IMR-90 (cell line): ENCODE measurements around the gene MAEA. TPM values are rescaled to one million over a fixed set of nuclear protein-coding genes. Genes with fewer than 3 reads are reported as not detected.
"Not testable (repeated sequence)": the region's sequence is repeated elsewhere in the genome, so short reads cannot be mapped to it uniquely, and the experiment has no call there.

Experiments used
- ATAC-seq: fragments of 200-7000 bp; cut with Tn5 transposase; 2 replicates; pipeline ENCODE4 v1.9.1; 2020; ENCODE audit warnings: low read depth, mild to moderate bottlenecking, moderate library complexity
- BruUV-seq: library from RNA; stranded (reverse); fragments of 400-500 nt; replicated peaks from 2 replicates; lab custom pipeline; 2021; lab: Mats Ljungman, UMichigan
- CTCF ChIA-PET: fragments of 300-600 bp; formaldehyde crosslinking; extraction: SDS; loops from one replicate; lab custom pipeline; 2021; ENCODE audit warnings: antibody characterized with exemption; lab: Yijun Ruan, JAX
- POLR2A ChIA-PET: fragments of 300-600 bp; sonication (Branson Sonifier 250); formaldehyde crosslinking; loops from one replicate; lab custom pipeline; 2022; ENCODE audit warnings: antibody characterized with exemption; ENCODE audit not compliant: unreplicated experiment; lab: Charles Lee
- DNase-seq: peaks from one replicate; pipeline ENCODE4 v3.0.0; 2013
- H2AFZ ChIP-seq: replicated peaks from 2 replicates; pipeline ENCODE3; 2013; ENCODE audit warnings: low read length, mild to moderate bottlenecking; ENCODE audit not compliant: poor library complexity
- H2AK5ac ChIP-seq: 2 replicates; pipeline ENCODE4 v1.6.1; 2013; ENCODE audit warnings: low read depth, low read length, inconsistent platforms
- H2AK9ac ChIP-seq: replicated peaks from 2 replicates; pipeline ENCODE3; 2013; ENCODE audit warnings: mild to moderate bottlenecking, low read depth, low read length, moderate library complexity; ENCODE audit not compliant: poor library complexity
- H2BK120ac ChIP-seq: 2 replicates; pipeline ENCODE4 v1.6.1; 2013; ENCODE audit warnings: low read depth, low read length, inconsistent platforms
- H2BK15ac ChIP-seq: 3 replicates; pipeline ENCODE4 v1.6.1; 2013; ENCODE audit warnings: low read depth, low read length, inconsistent platforms
- H2BK20ac ChIP-seq: 2 replicates; pipeline ENCODE4 v1.6.1; 2013; ENCODE audit warnings: low read depth, mild to moderate bottlenecking, inconsistent platforms, low read length, moderate library complexity
- H2BK5ac ChIP-seq: 2 replicates; pipeline ENCODE4 v1.6.1; 2013; ENCODE audit warnings: mild to moderate bottlenecking, low read depth, low read length, inconsistent platforms; ENCODE audit not compliant: poor library complexity, severe bottlenecking
- H3K14ac ChIP-seq: replicated peaks from 2 replicates; pipeline ENCODE4 v1.6.1; 2013; ENCODE audit warnings: low read depth, low read length, inconsistent platforms
- H3K18ac ChIP-seq: 2 replicates; pipeline ENCODE4 v1.6.1; 2013; ENCODE audit warnings: low read depth, low read length, control low read depth
- H3K23ac ChIP-seq: 2 replicates; pipeline ENCODE4 v1.6.1; 2013; ENCODE audit warnings: low read depth, low read length, inconsistent platforms
- H3K27ac ChIP-seq: 2 replicates; pipeline ENCODE4 v1.5.1; 2013; ENCODE audit warnings: mild to moderate bottlenecking, control low read depth, low read length; ENCODE audit not compliant: insufficient read depth
- H3K27me3 ChIP-seq: 2 replicates; pipeline ENCODE4 v1.6.1; 2013; ENCODE audit warnings: low read length; ENCODE audit not compliant: control insufficient read depth, insufficient read depth
- H3K36me3 ChIP-seq: 2 replicates; pipeline ENCODE4 v1.6.1; 2013; ENCODE audit warnings: low read length, mixed read lengths; ENCODE audit not compliant: control insufficient read depth, insufficient read depth
- H3K4ac ChIP-seq: 2 replicates; pipeline ENCODE4 v1.6.1; 2013; ENCODE audit warnings: low read depth, low read length, inconsistent platforms
- H3K4me1 ChIP-seq: 2 replicates; pipeline ENCODE4 v1.6.1; 2013; ENCODE audit warnings: low read length, mixed read lengths; ENCODE audit not compliant: control insufficient read depth, insufficient read depth
- H3K4me2 ChIP-seq: 2 replicates; pipeline ENCODE4 v1.6.1; 2013; ENCODE audit warnings: low read depth, mild to moderate bottlenecking, control low read depth, low read length, moderate library complexity
- H3K4me3 ChIP-seq: 2 replicates; pipeline ENCODE4 v1.5.1; 2013; ENCODE audit warnings: low read depth, mild to moderate bottlenecking, control low read depth, low read length, moderate library complexity; ENCODE audit not compliant: insufficient read depth
- H3K56ac ChIP-seq: 2 replicates; pipeline ENCODE4 v1.6.1; 2013; ENCODE audit warnings: low read length, inconsistent platforms; ENCODE audit not compliant: insufficient read depth; ENCODE audit errors: extremely low read depth
- H3K79me1 ChIP-seq, 2 experiments: 2 replicates each; pipeline ENCODE4 v1.6.1; 2013; ENCODE audit warnings: low read length in 2 of 2, inconsistent platforms in 1 of 2, low read depth in 1 of 2
- H3K9ac ChIP-seq: 2 replicates; pipeline ENCODE4 v1.6.1; 2013; ENCODE audit warnings: low read depth, low read length, control low read depth
- H3K9me1 ChIP-seq: 2 replicates; pipeline ENCODE4 v1.6.1; 2013; ENCODE audit warnings: low read length, inconsistent platforms; ENCODE audit not compliant: insufficient read depth
- H3K9me3 ChIP-seq: 2 replicates; pipeline ENCODE4 v1.6.1; 2013; ENCODE audit warnings: low read length; ENCODE audit not compliant: control insufficient read depth, insufficient read depth
- H4K20me1 ChIP-seq: 2 replicates; pipeline ENCODE4 v1.6.1; 2013; ENCODE audit warnings: low read length, inconsistent platforms; ENCODE audit not compliant: insufficient read depth
- H4K5ac ChIP-seq: 2 replicates; pipeline ENCODE4 v1.6.1; 2013; ENCODE audit warnings: mild to moderate bottlenecking, low read depth, low read length, control low read depth
- H4K8ac ChIP-seq, 2 experiments: 2 replicates each; pipeline ENCODE4 v1.6.1; 2013; ENCODE audit warnings: low read depth in 2 of 2, low read length in 2 of 2, control low read depth in 1 of 2, inconsistent platforms in 1 of 2
- H4K91ac ChIP-seq: 2 replicates; pipeline ENCODE4 v1.6.1; 2013; ENCODE audit warnings: low read depth, low read length, inconsistent platforms; ENCODE audit not compliant: insufficient read depth
- CTCF ChIP-seq: conservative IDR thresholded peaks from 2 replicates; pipeline ENCODE4 v1.5.1; 2012; ENCODE audit warnings: mild to moderate bottlenecking, low read depth, low read length, improper control_type of control experiment
- SMC3 ChIP-seq: fragments of 150-350 bp; IDR thresholded peaks from 2 replicates; pipeline ENCODE4 v1.6.1; 2016; ENCODE audit warnings: low read depth, mild to moderate bottlenecking, antibody characterized with exemption, low read length, moderate library complexity
- WGBS, 2 experiments: methylation state at CpG; one replicate each; pipeline versions ENCODE4 v1.1.5 to v1.1.7; 2013; ENCODE audit warnings: missing lambda C conversion rate in 2 of 2; ENCODE audit not compliant: insufficient read length in 1 of 2; ENCODE audit errors: extremely low coverage in 2 of 2; 5-methylcytosine and 5-hydroxymethylcytosine counted together
- dilution Hi-C: fragments of 300-500 bp; cut with HindIII; formaldehyde crosslinking; loops from one replicate; pipeline ENCODE4 v1.14.3; 2018; ENCODE audit warnings: low sequenced_read_pairs; ENCODE audit not compliant: unreplicated experiment
- in situ Hi-C: fragments of 300-500 bp; cut with MboI; formaldehyde crosslinking; loops from 3 replicates; pipeline ENCODE4 v1.14.3; 2019; ENCODE audit warnings: low sequenced_read_pairs, inconsistent platforms, mixed read lengths
- intact Hi-C: fragments of 100-400 bp; cut with micrococcal nuclease; formaldehyde crosslinking; loops from 2 replicates; pipeline ENCODE4 v1.10.0; 2022
- polyA plus RNA-seq, 3 experiments: library from polyadenylated mRNA; depleted of rRNA; stranded (reverse); fragments of >200 nt; gene quantifications; 2 replicates each; pipeline ENCODE4 v1.2.3, GENCODE V29; 2012; ENCODE audit warnings: low replicate concordance in 1 of 3
- total RNA-seq: library from RNA; depleted of rRNA; stranded (reverse); fragments of >200 nt; gene quantifications from 2 replicates; pipeline ENCODE4 v1.2.3, GENCODE V29; 2012

Gene MAEA
- total and polyA plus RNA-seq, 2 of the 4 experiments (the other 2 are of a cell fraction) = 61.5 to 108 TPM

DNA sequence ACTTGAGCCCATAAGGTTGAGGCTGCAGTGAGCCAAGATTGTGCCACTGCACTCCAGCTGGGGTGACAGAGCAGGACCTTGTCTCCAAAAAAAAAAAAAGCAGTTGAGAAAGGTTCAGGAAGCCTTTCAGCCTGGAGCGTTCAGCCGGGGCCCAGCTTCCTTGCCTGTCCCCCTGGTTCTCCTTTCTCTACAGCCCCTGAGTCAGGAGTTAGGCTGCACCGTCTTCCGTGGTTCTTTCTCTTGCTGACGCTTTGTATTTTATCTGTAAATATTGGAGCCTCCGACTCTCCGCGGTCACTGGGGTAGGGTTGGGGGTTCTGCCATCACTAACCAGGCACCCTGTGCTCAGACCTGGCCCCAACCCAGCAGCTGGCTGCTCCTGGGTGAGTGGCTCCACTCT is 43.6 kb downstream of the MAEA start:
- H2AK5ac ChIP-seq = no peak overlapping the region
- no peak overlapping the region for H3K14ac ChIP-seq
- no peak overlapping the region for H2AK9ac ChIP-seq
- H2BK20ac ChIP-seq = no peak overlapping the region
- no peak overlapping the region for H3K23ac ChIP-seq
- H4K20me1 ChIP-seq = peaks cover 13% of the 10 kb centered on the region
- H3K27me3 ChIP-seq = no peaks in the 10 kb centered on the region
- H3K4me3 ChIP-seq = no peak overlapping the region
- DNase-seq (no peak), ATAC-seq (no peak)
- H3K9me3 ChIP-seq = peaks cover 5% of the 10 kb centered on the region; the same call in 1 of the 2 replicates
- 100% methylated on average over 2 of the region's 8 CpGs; no CpG with 5 or more reads in 1 of the 2 experiments for WGBS, 2 experiments
- H3K18ac ChIP-seq = no peak overlapping the region
- in situ Hi-C loops (no loop called here), intact Hi-C loops (no loop called here), dilution Hi-C loops (no loop called here)
- no peak overlapping the region for H4K5ac ChIP-seq
- BruUV-seq = no TSS peak
- no peak overlapping the region for H2AFZ ChIP-seq
- no peak overlapping the region for H4K91ac ChIP-seq
- CTCF ChIA-PET = no interaction called here
- H3K27ac ChIP-seq = no peak overlapping the region
- H3K36me3 ChIP-seq = peaks cover 68% of the 10 kb centered on the region
- no peak overlapping the region for H3K4ac ChIP-seq
- H3K9me1 ChIP-seq = no peaks in the 10 kb centered on the region
- TF ChIP-seq SMC3 (no peak), CTCF (no peak)
- peaks cover 4% of the 10 kb centered on the region for H3K4me1 ChIP-seq
- H2BK15ac ChIP-seq = no peak overlapping the region
- H3K56ac ChIP-seq = no peak overlapping the region
- H2BK5ac ChIP-seq = no peak overlapping the region
- POLR2A ChIA-PET = no interaction called here
- H4K8ac ChIP-seq = no peak overlapping the region
- H3K9ac ChIP-seq = no peak overlapping the region
- no peak overlapping the region for H3K4me2 ChIP-seq
- H2BK120ac ChIP-seq = no peak overlapping the region
- H3K79me1 ChIP-seq = peaks cover 29 to 55% of the 10 kb centered on the region in 2 experiments

DNA sequence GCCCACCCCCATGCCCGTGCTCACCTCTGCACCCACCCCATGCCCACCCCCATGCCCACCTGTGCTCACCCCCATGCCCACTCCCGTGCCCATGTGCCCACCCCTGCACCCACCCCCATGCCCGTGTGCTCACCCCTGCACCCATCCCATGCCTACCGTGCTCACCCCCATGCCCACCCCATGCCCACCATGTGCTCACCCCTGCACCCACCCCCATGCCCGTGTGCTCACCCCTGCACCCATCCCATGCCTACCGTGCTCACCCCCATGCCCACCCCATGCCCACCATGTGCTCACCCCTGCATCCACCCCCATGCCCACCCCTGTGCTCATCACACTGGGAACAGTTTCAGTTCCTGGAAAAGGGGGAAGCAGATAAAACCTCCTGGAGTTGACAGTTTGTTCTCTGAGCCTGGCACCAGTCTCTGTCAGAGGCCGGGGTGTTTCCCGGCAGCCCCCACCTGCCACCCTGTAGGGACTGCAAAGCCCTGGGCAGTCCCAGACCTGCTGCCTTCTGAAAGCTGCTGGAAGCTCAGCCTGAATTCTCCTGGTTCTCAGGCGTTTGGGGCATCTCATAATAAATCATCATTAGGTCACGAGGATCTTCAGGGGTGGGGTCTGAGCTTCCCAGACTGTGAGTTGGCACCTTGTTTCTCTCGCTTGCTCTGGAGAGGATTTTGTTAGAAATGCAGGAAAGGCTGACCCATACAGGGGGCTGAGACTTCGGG is 44.3 kb downstream of the MAEA start:
- H3K18ac ChIP-seq, H3K23ac ChIP-seq, CTCF ChIA-PET, H4K5ac ChIP-seq, H3K4me2 ChIP-seq, H2AK5ac ChIP-seq, H2AFZ ChIP-seq, in situ Hi-C loops, H3K4me1 ChIP-seq, H4K91ac ChIP-seq, H3K4me3 ChIP-seq, H3K14ac ChIP-seq, H3K27me3 ChIP-seq, H3K9me1 ChIP-seq, H3K4ac ChIP-seq, DNase-seq, intact Hi-C loops, H2BK5ac ChIP-seq, H3K9ac ChIP-seq, H2BK20ac ChIP-seq, H2BK15ac ChIP-seq, H4K8ac ChIP-seq, POLR2A ChIA-PET, dilution Hi-C loops, H3K27ac ChIP-seq, H2BK120ac ChIP-seq, BruUV-seq, H3K9me3 ChIP-seq, ATAC-seq, H3K56ac ChIP-seq: not testable (repeated sequence)
- peaks cover 28 to 56% of the 10 kb centered on the region in 2 experiments for H3K79me1 ChIP-seq
- H2AK9ac ChIP-seq = peak overlapping the region; percentile 42
- H4K20me1 ChIP-seq = peaks cover 13% of the 10 kb centered on the region
- peaks cover 69% of the 10 kb centered on the region for H3K36me3 ChIP-seq
- WGBS, 2 experiments = 100% methylated on average over 3 of the region's 12 CpGs; no CpG with 5 or more reads in 1 of the 2 experiments
